ENCODE results near the gene ADRA2A. TPM values are rescaled to one million over a fixed set of nuclear protein-coding genes. Genes with fewer than 3 reads are reported as not detected.

The ADRA2A gene
- total RNA-seq, 3 donors from 2014 or later: 7.8 to 18.4 (median 14.9) TPM

DNA sequence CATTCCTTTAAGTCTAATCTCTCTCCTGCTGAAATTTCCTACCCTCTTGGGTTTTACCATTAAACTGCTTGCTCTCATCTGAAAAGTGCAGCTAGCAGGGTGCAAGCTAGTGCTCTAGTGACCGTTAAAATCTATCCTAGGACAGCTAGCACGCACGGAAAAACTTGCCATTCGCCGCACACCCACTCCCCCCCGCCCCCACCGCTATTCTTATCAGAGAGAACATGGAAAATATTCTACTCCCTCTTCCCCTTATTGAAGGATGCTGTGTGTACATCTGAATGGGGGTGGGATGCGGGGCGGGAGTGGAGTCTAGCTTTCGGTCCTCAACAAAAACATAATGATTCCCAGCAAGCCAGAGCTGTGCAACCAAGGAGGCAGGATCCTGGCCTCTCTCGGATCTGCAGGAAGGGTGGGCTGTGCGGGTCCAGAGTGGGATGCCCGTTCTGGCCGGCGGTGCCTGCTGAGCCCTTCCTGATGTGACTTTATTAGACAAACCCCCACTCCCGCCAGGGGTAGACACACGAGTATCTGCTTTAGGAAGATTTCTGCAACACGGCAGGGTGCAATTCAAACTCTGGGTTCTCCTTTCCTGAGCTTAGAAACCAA lies 1.1 kb upstream of the ADRA2A start:
- H3K27me3 ChIP-seq: peaks cover 0 to 64% of the 10 kb centered on the region in 2 donors
- no peak overlapping the region for H3K27ac ChIP-seq
- H3K9me3 ChIP-seq: no peaks in the 10 kb centered on the region
- H3K36me3 ChIP-seq: no peaks in the 10 kb centered on the region
- peak overlapping the region; percentile 43 to 71 (median 53) for H3K4me3 ChIP-seq
- DNase-seq (ENCODE audit: low spot score in 2 of 2): no peak
- H3K4me1 ChIP-seq: peaks cover 0 to 3% of the 10 kb centered on the region in 2 donors
- intact Hi-C loops (cut with DNase I; ENCODE audit: low total_unique reads): no loop called here
- TF ChIP-seq, protein P1, sequence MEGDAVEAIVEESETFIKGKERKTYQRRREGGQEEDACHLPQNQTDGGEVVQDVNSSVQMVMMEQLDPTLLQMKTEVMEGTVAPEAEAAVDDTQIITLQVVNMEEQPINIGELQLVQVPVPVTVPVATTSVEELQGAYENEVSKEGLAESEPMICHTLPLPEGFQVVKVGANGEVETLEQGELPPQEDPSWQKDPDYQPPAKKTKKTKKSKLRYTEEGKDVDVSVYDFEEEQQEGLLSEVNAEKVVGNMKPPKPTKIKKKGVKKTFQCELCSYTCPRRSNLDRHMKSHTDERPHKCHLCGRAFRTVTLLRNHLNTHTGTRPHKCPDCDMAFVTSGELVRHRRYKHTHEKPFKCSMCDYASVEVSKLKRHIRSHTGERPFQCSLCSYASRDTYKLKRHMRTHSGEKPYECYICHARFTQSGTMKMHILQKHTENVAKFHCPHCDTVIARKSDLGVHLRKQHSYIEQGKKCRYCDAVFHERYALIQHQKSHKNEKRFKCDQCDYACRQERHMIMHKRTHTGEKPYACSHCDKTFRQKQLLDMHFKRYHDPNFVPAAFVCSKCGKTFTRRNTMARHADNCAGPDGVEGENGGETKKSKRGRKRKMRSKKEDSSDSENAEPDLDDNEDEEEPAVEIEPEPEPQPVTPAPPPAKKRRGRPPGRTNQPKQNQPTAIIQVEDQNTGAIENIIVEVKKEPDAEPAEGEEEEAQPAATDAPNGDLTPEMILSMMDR (IDR thresholded peaks at IDR 0.05): no peak
- TF ChIP-seq POLR2A (IDR thresholded peaks at IDR 0.05): no peak
- no peak for TF ChIP-seq POLR2AphosphoS5 (IDR thresholded peaks at IDR 0.05)

DNA sequence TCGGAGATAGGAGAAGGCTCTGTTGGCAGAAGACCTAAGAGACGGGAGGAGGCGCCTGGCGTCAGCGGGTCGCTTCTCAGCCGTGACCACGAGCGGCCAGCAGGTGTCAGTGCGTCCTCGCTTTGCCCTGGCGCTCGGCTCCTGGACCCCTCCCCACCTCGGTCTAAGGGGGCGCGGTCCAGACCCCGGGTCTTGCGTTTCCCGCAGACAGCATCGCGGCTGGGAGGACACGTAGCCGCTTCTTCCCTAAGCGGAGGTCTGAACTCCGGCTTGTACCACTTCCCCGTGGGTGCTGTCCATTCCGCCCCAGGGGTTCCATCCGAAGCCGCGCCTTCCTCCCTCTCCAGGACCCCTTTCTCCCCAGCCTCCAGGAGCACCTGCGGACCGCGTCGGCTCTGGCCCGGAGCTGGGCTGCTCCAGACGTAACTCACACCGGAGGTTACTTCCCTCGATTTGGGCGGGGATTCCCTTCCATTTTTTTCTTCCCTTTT lies 593 bp upstream of the ADRA2A start:
- peak in 1 of 2 donors; percentile 75 for DNase-seq (ENCODE audit: low spot score in 2 of 2)
- H3K27ac ChIP-seq: peak overlapping the region in 1 of 2 donors; percentile 27
- H3K36me3 ChIP-seq: no peaks in the 10 kb centered on the region
- H3K9me3 ChIP-seq: no peaks in the 10 kb centered on the region
- H3K4me3 ChIP-seq: peak overlapping the region; percentile 43 to 71 (median 53)
- TF ChIP-seq POLR2A (IDR thresholded peaks at IDR 0.05): no peak
- TF ChIP-seq, protein P1 (IDR thresholded peaks at IDR 0.05): peak; percentile 45 to 87 (median 77)
- intact Hi-C loops (cut with DNase I; ENCODE audit: low total_unique reads): no loop called here
- H3K27me3 ChIP-seq: peaks cover 0 to 64% of the 10 kb centered on the region in 2 donors
- peaks cover 0 to 3% of the 10 kb centered on the region in 2 donors for H3K4me1 ChIP-seq

DNA sequence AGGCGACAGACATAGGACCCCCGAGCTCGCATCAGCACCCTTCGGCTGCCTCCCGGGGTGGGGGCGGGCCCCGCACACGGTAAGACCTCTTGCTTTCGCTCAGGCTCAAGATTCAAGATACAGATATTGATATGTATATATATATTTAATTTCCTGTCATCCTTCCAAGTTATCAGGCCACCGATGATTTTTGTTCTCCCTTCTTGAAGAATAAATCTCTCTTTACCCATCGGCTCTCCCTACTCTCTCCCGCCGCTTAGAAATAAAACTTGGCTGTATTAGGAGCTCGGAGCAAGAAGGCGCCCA lies 603 bp downstream of the ADRA2A start:
- no peak for DNase-seq (ENCODE audit: low spot score in 2 of 2)
- intact Hi-C loops (cut with DNase I; ENCODE audit: low total_unique reads): no loop called here
- Histone ChIP-seq H3K4me1 (peaks cover 0 to 3% of the 10 kb centered on the region in 2 donors), H3K9me3 (no peaks in the 10 kb centered on the region), H3K4me3 (peak overlapping the region; percentile 43 to 71 (median 53)), H3K36me3 (no peaks in the 10 kb centered on the region), H3K27me3 (peaks cover 0 to 64% of the 10 kb centered on the region in 2 donors), H3K27ac (peak overlapping the region in 1 of 2 donors; percentile 56)
- TF ChIP-seq, protein P1 (IDR thresholded peaks at IDR 0.05): no peak
- TF ChIP-seq POLR2A (IDR thresholded peaks at IDR 0.05): no peak
- TF ChIP-seq POLR2AphosphoS5 (IDR thresholded peaks at IDR 0.05): no peak

DNA sequence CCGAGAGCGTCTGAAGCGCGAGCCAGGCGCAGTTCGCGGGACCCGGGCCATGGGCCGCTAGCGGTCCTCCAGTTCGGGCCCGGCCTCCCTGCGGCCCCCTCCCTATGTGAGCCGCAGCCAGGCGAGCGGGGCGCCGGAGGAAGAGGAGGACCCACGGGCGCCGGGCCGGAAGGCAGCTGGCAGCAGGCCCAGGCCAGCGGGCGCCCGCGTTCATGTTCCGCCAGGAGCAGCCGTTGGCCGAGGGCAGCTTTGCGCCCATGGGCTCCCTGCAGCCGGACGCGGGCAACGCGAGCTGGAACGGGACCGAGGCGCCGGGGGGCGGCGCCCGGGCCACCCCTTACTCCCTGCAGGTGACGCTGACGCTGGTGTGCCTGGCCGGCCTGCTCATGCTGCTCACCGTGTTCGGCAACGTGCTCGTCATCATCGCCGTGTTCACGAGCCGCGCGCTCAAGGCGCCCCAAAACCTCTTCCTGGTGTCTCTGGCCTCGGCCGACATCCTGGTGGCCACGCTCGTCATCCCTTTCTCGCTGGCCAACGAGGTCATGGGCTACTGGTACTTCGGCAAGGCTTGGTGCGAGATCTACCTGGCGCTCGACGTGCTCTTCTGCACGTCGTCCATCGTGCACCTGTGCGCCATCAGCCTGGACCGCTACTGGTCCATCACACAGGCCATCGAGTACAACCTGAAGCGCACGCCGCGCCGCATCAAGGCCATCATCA lies 1.1 kb downstream of the ADRA2A start:
- H3K27ac ChIP-seq: peak overlapping the region in 1 of 2 donors; percentile 56
- H3K27me3 ChIP-seq: peaks cover 0 to 62% of the 10 kb centered on the region in 2 donors
- H3K9me3 ChIP-seq: no peaks in the 10 kb centered on the region
- H3K4me1 ChIP-seq: peaks cover 0 to 3% of the 10 kb centered on the region in 2 donors
- no peaks in the 10 kb centered on the region for H3K36me3 ChIP-seq
- TF ChIP-seq POLR2AphosphoS5 (IDR thresholded peaks at IDR 0.05) (no peak), POLR2A (IDR thresholded peaks at IDR 0.05) (no peak)
- TF ChIP-seq, protein P1 (IDR thresholded peaks at IDR 0.05): no peak
- DNase-seq (ENCODE audit: low spot score in 2 of 2): no peak
- H3K4me3 ChIP-seq: peak overlapping the region; percentile 43 to 71 (median 53)
- intact Hi-C loops (cut with DNase I; ENCODE audit: low total_unique reads): no loop called here
